HepG2 (cell line): Measurements from ENCODE around the gene TLR6. TPM values are rescaled to one million over a fixed set of nuclear protein-coding genes. Genes with fewer than 3 reads are reported as not detected.

Experiments used
- ATAC-seq: fragments of 200-7000 bp; cut with Tn5 transposase; 3 replicates; pipeline ENCODE4 v1.9.1; 2020; ENCODE audit warnings: mild to moderate bottlenecking, moderate library complexity
- BruUV-seq: library from RNA; stranded (reverse); fragments of 400-500 nt; replicated peaks from 2 replicates; lab custom pipeline; 2021; lab: Mats Ljungman, UMichigan
- CTCF ChIA-PET: fragments of 300-600 bp; formaldehyde crosslinking; extraction: SDS; loops from one replicate; lab custom pipeline; 2021; ENCODE audit warnings: low total read pairs, inconsistent platforms, low intra/inter-chr PET ratio; lab: Yijun Ruan, JAX
- POLR2A ChIA-PET: fragments of 350-600 bp; sonication (Branson Sonifier 250); formaldehyde crosslinking; loops from one replicate; lab custom pipeline; 2020; ENCODE audit warnings: antibody characterized with exemption, inconsistent platforms; lab: Yijun Ruan, JAX
- DNase-seq: peaks from one replicate; pipeline ENCODE4 v3.0.0-alpha.2; 2015; ENCODE audit warnings: low spot score
- FAIRE-seq: peaks from 3 replicates; lab custom pipeline; 2011; peaks lifted over from hg19 to GRCh38; lab: Jason Lieb, UNC
- H2AFZ ChIP-seq: one replicate; pipeline ENCODE4 v1.6.1; 2011; ENCODE audit warnings: low read length, inconsistent platforms
- H3K27ac ChIP-seq: fragments of 300-600 bp; 3 replicates; pipeline ENCODE4 v1.8.0; 2011; ENCODE audit warnings: mixed run types, mild to moderate bottlenecking, mixed read lengths, low read length, inconsistent platforms; ENCODE audit not compliant: insufficient read depth; ENCODE audit errors: extremely low read length
- H3K27me3 ChIP-seq, 2 experiments: fragments of 200-600 bp in 1 of 2; 2 replicates in 1 of 2; 3 replicates in 1 of 2; pipeline versions ENCODE4 v1.6.0 to v1.8.0; 2011; ENCODE audit warnings: low read length in 2 of 2, mild to moderate bottlenecking in 2 of 2, moderate library complexity in 2 of 2, inconsistent platforms in 1 of 2; ENCODE audit not compliant: insufficient read depth in 2 of 2, control insufficient read depth in 1 of 2
- H3K36me3 ChIP-seq, 2 experiments: fragments of 200-600 bp in 1 of 2; replicated peaks in 1 of 2; 2 replicates in 1 of 2; 3 replicates in 1 of 2; pipeline versions ENCODE4 v1.5.1 to v1.8.0; 2011; ENCODE audit warnings: low read length in 2 of 2, inconsistent platforms in 1 of 2; ENCODE audit not compliant: insufficient read depth in 2 of 2, control insufficient read depth in 1 of 2
- H3K4me1 ChIP-seq: 2 replicates; pipeline ENCODE4 v1.5.1; 2012; ENCODE audit warnings: low read length, inconsistent platforms; ENCODE audit not compliant: insufficient read depth
- H3K4me2 ChIP-seq: 2 replicates; pipeline ENCODE4 v1.6.0; 2011; ENCODE audit warnings: low read depth, low read length, inconsistent platforms
- H3K4me3 ChIP-seq, 3 experiments: fragments of 200-600 bp in 1 of 3; sonication (generic), shearing (Covaris generic) in 1 of 3; replicated peaks in 1 of 3; 2 replicates each; pipeline ENCODE4 v1.5.1; 2011 to 2016; ENCODE audit warnings: low read length in 3 of 3, inconsistent platforms in 2 of 3, low read depth in 2 of 3, mild to moderate bottlenecking in 2 of 3, control low read depth in 1 of 3, mixed read lengths in 1 of 3; ENCODE audit not compliant: insufficient read depth in 1 of 3
- H3K79me2 ChIP-seq: one replicate; pipeline ENCODE4 v1.6.1; 2011; ENCODE audit warnings: low read length, inconsistent platforms; ENCODE audit not compliant: insufficient read depth
- H3K9ac ChIP-seq: 2 replicates; pipeline ENCODE4 v1.6.0; 2011; ENCODE audit warnings: mild to moderate bottlenecking, low read depth, low read length, inconsistent platforms; ENCODE audit not compliant: insufficient read depth
- H3K9me3 ChIP-seq: 2 replicates; pipeline ENCODE4 v1.5.1; 2012; ENCODE audit warnings: mild to moderate bottlenecking, low read length
- H4K20me1 ChIP-seq: 2 replicates; pipeline ENCODE4 v1.6.0; 2011; ENCODE audit warnings: inconsistent platforms, mild to moderate bottlenecking, low read length, moderate library complexity; ENCODE audit not compliant: insufficient read depth
- ISL2 ChIP-seq: sonication (generic); formaldehyde crosslinking; IDR thresholded peaks from 2 replicates; pipeline ENCODE4 v1.5.0; 2020; ENCODE audit warnings: missing genetic modification reagents
- SMC3 ChIP-seq: IDR thresholded peaks from 2 replicates; pipeline ENCODE4 v1.6.1; 2011; ENCODE audit warnings: low read length, improper control_type of control experiment
- STAG1 ChIP-seq: sonication (generic); formaldehyde crosslinking; IDR thresholded peaks from 2 replicates; pipeline ENCODE4 v1.4.0; 2020; ENCODE audit warnings: missing genetic modification reagents
- TBP ChIP-seq: sonication (generic); formaldehyde crosslinking; IDR thresholded peaks from 2 replicates; pipeline ENCODE4 v1.5.0; 2020; ENCODE audit warnings: missing genetic modification reagents
- ZNF558 ChIP-seq: sonication (generic); formaldehyde crosslinking; IDR thresholded peaks from 2 replicates; pipeline ENCODE4 v1.9.0; 2022; ENCODE audit warnings: mild to moderate bottlenecking, missing genetic modification reagents, borderline replicate concordance
- WGBS: methylation state at CpG from one replicate; pipeline ENCODE4 v1.1.6; 2017; ENCODE audit warnings: low lambda C conversion rate; 5-methylcytosine and 5-hydroxymethylcytosine counted together
- in situ Hi-C: cut with HindIII; loops from 2 replicates; pipeline ENCODE4 v1.10.0; 2017; ENCODE audit warnings: low pct_unique_long_range_greater_than_20kb; ENCODE audit not compliant: extremely low pct_ligation_motif_present
- intact Hi-C: fragments of 100-400 bp; cut with micrococcal nuclease; formaldehyde crosslinking; loops from one replicate; pipeline ENCODE4 v1.10.0; 2022; ENCODE audit not compliant: unreplicated experiment
- polyA plus RNA-seq, 8 experiments: library from polyadenylated mRNA; depleted of rRNA in 3 of 8; stranded (reverse) in 7 of 8; unstranded in 1 of 8; fragments of >200 nt; fragmentation: Illumina TruSeq in 4 of 8; extraction: Trizol in 4 of 8; gene quantifications; 2 replicates each; pipeline versions ENCODE4 v1.2.1 to v1.2.3, GENCODE V29; 2011 to 2016; ENCODE audit warnings: low read depth in 4 of 8, missing spikeins in 1 of 8, mixed read lengths in 1 of 8; ENCODE audit not compliant: insufficient read depth in 1 of 8
- total RNA-seq, 5 experiments: library from RNA; depleted of rRNA; stranded (reverse); fragments of >200 nt; fragmentation: Illumina TruSeq; extraction: Trizol; gene quantifications; 2 replicates each; pipeline ENCODE4 v1.2.3, GENCODE V29; 2016; ENCODE audit warnings: low read depth in 1 of 5
- TF ChIP-seq, protein P1 (sequence below): sonication (generic); formaldehyde crosslinking; IDR thresholded peaks from 2 replicates; pipeline ENCODE4 v1.5.0; 2020; ENCODE audit warnings: mild to moderate bottlenecking, missing genetic modification reagents, moderate library complexity

The TLR6 gene
- total and polyA plus RNA-seq, 2 of the 13 experiments (the other 11 are each of a cell fraction or from before 2014, with no cell fraction given), result 0.33 to 0.71 TPM

- no TSS peak for BruUV-seq
- CTCF ChIA-PET, result interaction anchor here (0.7 to 1.9 kb wide), 4 partner anchors 22 to 603 kb away, joined by 3 to 16 read pairs (median 3); partner anchors contain the start of genes TLR1 and TLR6
- 20% methylated on average over 12 of the region's 12 CpGs for WGBS
- Histone ChIP-seq H3K4me1 (peaks cover 7% of the 10 kb centered on the region), H3K27me3 (0 out of 5 replicates have a peak, but pooled peaks cover 0 to 8% of the 10 kb centered on the region in 2 experiments), H3K9me3 (no peaks in the 10 kb centered on the region), H3K36me3 (no peaks in the 10 kb centered on the region), H3K4me3 (no peak within 1 kb of the TSS), H4K20me1 (no peaks in the 10 kb centered on the region), H3K79me2 (no peaks in the 10 kb centered on the region), H3K4me2 (no peak within 1 kb of the TSS), H3K27ac (no peak within 1 kb of the TSS), H2AFZ (no peak within 1 kb of the TSS), H3K9ac (no peak within 1 kb of the TSS)
- ATAC-seq (peak; percentile 71), DNase-seq (peak; percentile 20), FAIRE-seq (no peak)
- POLR2A ChIA-PET, result interaction anchor here (0.6 kb wide), 1 partner anchor 668 kb away, joined by 3 read pairs; no protein-coding TSS in a partner anchor
- in situ Hi-C loops, result no loop called here
- no peak for TF ChIP-seq TBP
- TF ChIP-seq ZNF558 (CRISPR knock-in tag), result no peak
- TF ChIP-seq, protein P1, sequence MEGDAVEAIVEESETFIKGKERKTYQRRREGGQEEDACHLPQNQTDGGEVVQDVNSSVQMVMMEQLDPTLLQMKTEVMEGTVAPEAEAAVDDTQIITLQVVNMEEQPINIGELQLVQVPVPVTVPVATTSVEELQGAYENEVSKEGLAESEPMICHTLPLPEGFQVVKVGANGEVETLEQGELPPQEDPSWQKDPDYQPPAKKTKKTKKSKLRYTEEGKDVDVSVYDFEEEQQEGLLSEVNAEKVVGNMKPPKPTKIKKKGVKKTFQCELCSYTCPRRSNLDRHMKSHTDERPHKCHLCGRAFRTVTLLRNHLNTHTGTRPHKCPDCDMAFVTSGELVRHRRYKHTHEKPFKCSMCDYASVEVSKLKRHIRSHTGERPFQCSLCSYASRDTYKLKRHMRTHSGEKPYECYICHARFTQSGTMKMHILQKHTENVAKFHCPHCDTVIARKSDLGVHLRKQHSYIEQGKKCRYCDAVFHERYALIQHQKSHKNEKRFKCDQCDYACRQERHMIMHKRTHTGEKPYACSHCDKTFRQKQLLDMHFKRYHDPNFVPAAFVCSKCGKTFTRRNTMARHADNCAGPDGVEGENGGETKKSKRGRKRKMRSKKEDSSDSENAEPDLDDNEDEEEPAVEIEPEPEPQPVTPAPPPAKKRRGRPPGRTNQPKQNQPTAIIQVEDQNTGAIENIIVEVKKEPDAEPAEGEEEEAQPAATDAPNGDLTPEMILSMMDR (CRISPR knock-in tag), result peak; percentile 54
- no peak for TF ChIP-seq ISL2 (CRISPR knock-in tag)
- TF ChIP-seq STAG1, result peak; percentile 56
- TF ChIP-seq SMC3, result peak; percentile 49; the same call in 1 of the 2 replicates
- intact Hi-C loops, result loop anchor here (1.0 kb wide), 1 partner anchor 23 kb away; no protein-coding TSS in a partner anchor
Observed at GRCh38 chr4:38782452-38783108, 74.0 kb downstream of the TLR6 start, which contains the start of gene TLR10. TLR10 (minus strand) TSS chr4:38782990; CDS start chr4:38775590, 7,400 bp downstream.
